ENCODE measurements around the gene FGF4. TPM values are rescaled to one million over a fixed set of nuclear protein-coding genes. Genes with fewer than 3 reads are reported as not detected.

The FGF4 gene
- total and polyA plus RNA-seq, 2 donors from 2014 or later, result not detected

DNA sequence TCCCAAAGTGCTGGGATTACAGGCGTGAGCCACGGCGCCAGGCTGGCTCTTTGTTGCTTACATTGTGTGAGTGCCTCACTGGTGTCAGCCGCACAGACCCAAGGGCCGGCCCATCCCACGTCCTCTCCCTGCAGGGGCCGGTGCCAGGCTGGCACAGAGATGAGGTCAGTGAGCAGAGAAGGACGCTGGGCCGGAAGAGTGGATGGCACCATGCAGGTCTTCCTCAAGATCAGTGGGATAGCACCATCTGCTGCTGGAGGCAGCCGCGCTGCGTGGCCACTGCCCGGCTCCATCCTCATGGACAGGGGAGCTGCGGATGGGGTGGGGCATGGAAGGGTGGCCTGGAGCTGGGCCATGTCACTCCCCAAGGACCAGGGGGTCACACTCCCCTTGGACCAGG lies 22.0 kb upstream of the FGF4 start:
- Histone ChIP-seq H3K4me1 (ENCODE audit: control insufficient read depth in 2 of 3, insufficient read depth in 2 of 3, low read depth in 1 of 3, low read length in 3 of 3) (no peaks in the 10 kb centered on the region), H3K27me3 (ENCODE audit: control insufficient read depth, insufficient read depth, low read length) (no peaks in the 10 kb centered on the region), H3K4me3 (ENCODE audit: low read length in 3 of 3) (no peak overlapping the region), H3K36me3 (ENCODE audit: control insufficient read depth in 2 of 3, insufficient read depth in 3 of 3, low read length in 3 of 3) (no peaks in the 10 kb centered on the region), H3K27ac (ENCODE audit: low read depth in 2 of 2, low read length in 2 of 2) (no peak overlapping the region), H3K9me3 (ENCODE audit: control insufficient read depth in 2 of 3, insufficient read depth in 1 of 3, low read length in 3 of 3) (peaks cover 0 to 5% (median 0%) of the 10 kb centered on the region in 3 donors), H3K9ac (ENCODE audit: low read length in 3 of 3) (no peak overlapping the region)
- no peak for FAIRE-seq
- TF ChIP-seq, protein P1, sequence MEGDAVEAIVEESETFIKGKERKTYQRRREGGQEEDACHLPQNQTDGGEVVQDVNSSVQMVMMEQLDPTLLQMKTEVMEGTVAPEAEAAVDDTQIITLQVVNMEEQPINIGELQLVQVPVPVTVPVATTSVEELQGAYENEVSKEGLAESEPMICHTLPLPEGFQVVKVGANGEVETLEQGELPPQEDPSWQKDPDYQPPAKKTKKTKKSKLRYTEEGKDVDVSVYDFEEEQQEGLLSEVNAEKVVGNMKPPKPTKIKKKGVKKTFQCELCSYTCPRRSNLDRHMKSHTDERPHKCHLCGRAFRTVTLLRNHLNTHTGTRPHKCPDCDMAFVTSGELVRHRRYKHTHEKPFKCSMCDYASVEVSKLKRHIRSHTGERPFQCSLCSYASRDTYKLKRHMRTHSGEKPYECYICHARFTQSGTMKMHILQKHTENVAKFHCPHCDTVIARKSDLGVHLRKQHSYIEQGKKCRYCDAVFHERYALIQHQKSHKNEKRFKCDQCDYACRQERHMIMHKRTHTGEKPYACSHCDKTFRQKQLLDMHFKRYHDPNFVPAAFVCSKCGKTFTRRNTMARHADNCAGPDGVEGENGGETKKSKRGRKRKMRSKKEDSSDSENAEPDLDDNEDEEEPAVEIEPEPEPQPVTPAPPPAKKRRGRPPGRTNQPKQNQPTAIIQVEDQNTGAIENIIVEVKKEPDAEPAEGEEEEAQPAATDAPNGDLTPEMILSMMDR (IDR thresholded peaks at IDR 0.05; ENCODE audit: borderline replicate concordance, extremely low read depth, insufficient read depth), result no peak
- intact Hi-C loops (cut with DNase I), result no loop called here
- DNase-seq, result no peak

DNA sequence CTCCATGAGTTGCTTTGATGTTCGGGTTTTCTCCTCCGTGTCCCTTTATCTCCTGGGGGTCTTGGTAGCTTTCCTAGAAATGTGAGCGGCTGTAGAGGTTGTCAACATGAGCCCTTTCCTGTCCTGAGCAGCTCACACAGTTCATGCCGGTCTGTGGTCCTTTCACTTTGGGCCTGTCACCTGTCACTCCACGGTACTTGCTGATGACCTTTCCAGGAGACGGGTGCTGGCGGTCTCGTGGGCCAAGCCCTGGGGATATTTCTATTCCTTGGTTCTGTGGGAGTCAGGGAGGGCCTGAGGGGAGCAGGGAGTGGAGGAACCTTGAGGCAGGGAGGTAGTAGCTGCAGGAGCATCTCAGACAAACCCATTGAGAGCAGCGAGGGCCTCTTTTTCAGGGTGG lies 20.9 kb upstream of the FGF4 start:
- Histone ChIP-seq H3K27me3 (ENCODE audit: control insufficient read depth, insufficient read depth, low read length) (no peaks in the 10 kb centered on the region), H3K4me3 (ENCODE audit: low read length in 3 of 3) (no peak overlapping the region), H3K9ac (ENCODE audit: low read length in 3 of 3) (no peak overlapping the region), H3K27ac (ENCODE audit: low read depth in 2 of 2, low read length in 2 of 2) (no peak overlapping the region), H3K9me3 (ENCODE audit: control insufficient read depth in 2 of 3, insufficient read depth in 1 of 3, low read length in 3 of 3) (peaks cover 0 to 5% (median 0%) of the 10 kb centered on the region in 3 donors), H3K36me3 (ENCODE audit: control insufficient read depth in 2 of 3, insufficient read depth in 3 of 3, low read length in 3 of 3) (no peaks in the 10 kb centered on the region), H3K4me1 (ENCODE audit: control insufficient read depth in 2 of 3, insufficient read depth in 2 of 3, low read depth in 1 of 3, low read length in 3 of 3) (no peaks in the 10 kb centered on the region)
- DNase-seq (no peak), FAIRE-seq (no peak)
- TF ChIP-seq, protein P1 (IDR thresholded peaks at IDR 0.05; ENCODE audit: borderline replicate concordance, extremely low read depth, insufficient read depth), result no peak
- intact Hi-C loops (cut with DNase I), result no loop called here

DNA sequence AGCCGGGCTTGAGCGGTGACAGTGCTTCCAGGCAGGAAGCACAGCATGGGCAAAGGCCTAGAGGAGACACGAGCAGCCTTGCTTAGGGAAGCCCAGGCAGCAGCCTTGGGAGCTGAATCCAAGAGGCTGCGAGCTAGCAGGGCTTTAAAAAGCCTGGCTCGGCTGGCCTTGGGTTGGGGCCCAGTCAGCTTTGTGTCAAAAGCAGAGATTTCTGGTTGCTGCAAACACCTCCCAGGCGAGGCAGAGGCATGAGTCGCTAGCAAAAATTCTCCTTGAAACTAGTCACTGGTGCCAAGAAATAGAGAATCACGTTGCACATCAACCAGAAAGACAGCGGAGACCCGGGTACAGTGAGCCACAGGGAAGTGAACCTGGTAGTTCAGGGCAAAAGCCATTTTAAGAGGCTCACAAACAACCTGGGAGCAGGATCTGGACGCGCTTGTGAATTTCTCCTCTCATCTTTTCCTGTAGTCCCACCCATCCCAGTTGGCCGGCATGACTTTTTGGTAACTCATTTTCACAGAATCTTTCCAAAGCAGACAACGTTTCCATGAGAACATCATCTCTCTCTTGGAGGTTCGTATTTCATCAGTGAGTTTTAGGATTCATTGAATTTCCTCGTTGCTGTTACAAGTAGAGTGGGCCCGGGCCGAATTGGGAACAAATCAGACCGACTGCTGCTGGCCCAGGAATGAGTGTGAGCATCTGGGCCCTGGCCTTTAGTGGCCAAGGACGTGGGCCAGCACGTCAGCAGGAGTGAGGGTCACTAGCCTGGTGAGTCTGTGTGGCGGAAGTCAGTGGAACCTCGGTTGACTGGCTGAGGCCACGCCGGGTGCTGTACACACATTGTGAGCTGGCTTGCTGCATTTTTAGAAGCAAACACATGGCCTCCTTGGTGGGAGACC lies 16.4 kb upstream of the FGF4 start:
- Histone ChIP-seq H3K27me3 (ENCODE audit: control insufficient read depth, insufficient read depth, low read length) (no peaks in the 10 kb centered on the region), H3K9ac (ENCODE audit: low read length in 3 of 3) (no peak overlapping the region), H3K4me3 (ENCODE audit: low read length in 3 of 3) (no peak overlapping the region), H3K4me1 (ENCODE audit: control insufficient read depth in 2 of 3, insufficient read depth in 2 of 3, low read depth in 1 of 3, low read length in 3 of 3) (no peaks in the 10 kb centered on the region), H3K9me3 (ENCODE audit: control insufficient read depth in 2 of 3, insufficient read depth in 1 of 3, low read length in 3 of 3) (no peaks in the 10 kb centered on the region), H3K36me3 (ENCODE audit: control insufficient read depth in 2 of 3, insufficient read depth in 3 of 3, low read length in 3 of 3) (no peaks in the 10 kb centered on the region), H3K27ac (ENCODE audit: low read depth in 2 of 2, low read length in 2 of 2) (no peak overlapping the region)
- FAIRE-seq (no peak), DNase-seq (no peak)
- TF ChIP-seq, protein P1 (IDR thresholded peaks at IDR 0.05; ENCODE audit: borderline replicate concordance, extremely low read depth, insufficient read depth), result no peak
- intact Hi-C loops (cut with DNase I), result no loop called here
